ENCODE measurements around the gene SNRPA.
"Not testable (repeated sequence)": the region's sequence is repeated elsewhere in the genome, so short reads cannot be mapped to it uniquely, and the experiment has no call there.

Gene SNRPA

GRCh38 chr19:40777937-40778705 is 27.1 kb downstream of the SNRPA start, which contains the start of gene RAB4B:
RAB4B (plus strand) TSS chr19:40778247; CDS start chr19:40778376, 129 bp downstream.
- DNase-seq = peak; percentile 100

GRCh38 chr19:40778706-40779284 is 27.8 kb downstream of the SNRPA start:
- no peak for DNase-seq

GRCh38 chr19:40780582-40780981 is 29.6 kb downstream of the SNRPA start:
- DNase-seq = no peak

GRCh38 chr19:40781140-40781539 is 30.1 kb downstream of the SNRPA start:
- no peak for DNase-seq

GRCh38 chr19:40783711-40784110 is 32.7 kb downstream of the SNRPA start:
- no peak for DNase-seq

GRCh38 chr19:40784146-40784545 is 33.1 kb downstream of the SNRPA start:
- not testable (repeated sequence) for DNase-seq

- DNase-seq = no peak
Observed at GRCh38 chr19:40785526-40785925, 34.5 kb downstream of the SNRPA start.

- no peak for DNase-seq
Observed at GRCh38 chr19:40786060-40787037, 35.3 kb downstream of the SNRPA start.

GRCh38 chr19:40791349-40791748 is 40.3 kb downstream of the SNRPA start:
- DNase-seq = no peak

- no peak for DNase-seq
Observed at GRCh38 chr19:40791996-40792395, 41.0 kb downstream of the SNRPA start.

- DNase-seq = no peak
Observed at GRCh38 chr19:40797166-40797962, 46.4 kb downstream of the SNRPA start.

GRCh38 chr19:40797963-40798682 is 47.1 kb downstream of the SNRPA start:
- DNase-seq = peak; percentile 71

- DNase-seq = peak; percentile 100
Observed at GRCh38 chr19:40798683-40799557, 47.9 kb downstream of the SNRPA start, which contains the start of gene EGLN2. EGLN2 (plus strand) TSS chr19:40799191; CDS start chr19:40800573, 1,382 bp downstream.

GRCh38 chr19:40799558-40800338 is 48.7 kb downstream of the SNRPA start:
- DNase-seq = peak; percentile 39

- DNase-seq = no peak
Observed at GRCh38 chr19:40800339-40800996, 49.5 kb downstream of the SNRPA start.

GRCh38 chr19:40800997-40801377 is 50.0 kb downstream of the SNRPA start:
- no peak for DNase-seq

- DNase-seq = no peak
Observed at GRCh38 chr19:40801426-40802299, 50.7 kb downstream of the SNRPA start.

Measured in activated CD4-positive, alpha-beta T cell treated with anti-CD3 and anti-CD28 coated beads, Interleukin-2, Interleukin-6, amounts not matched to agents 100 ng/mL and 50 ng/mL, durations not matched to agents 16 hours and 8 hours (primary cell).